GM19372 (cell line): ENCODE results near the gene FITM1.

ENCODE experiments used
- ATAC-seq: cut with Tn5 transposase; IDR thresholded peaks from one replicate; pipeline ENCODE4 v1.9.1; 2021; ENCODE audit warnings: mild to moderate bottlenecking, low read depth, moderate library complexity; ENCODE audit not compliant: unreplicated experiment

Gene FITM1

GRCh38 chr14:24130380-24130716 is at the start of gene FITM1:
Gene FITM1, plus strand, starts transcription at chr14:24130659. Its CDS starts 905 bp downstream, at chr14:24131564.
- ATAC-seq, result no peak

- ATAC-seq, result peak; percentile 86
Observed at GRCh38 chr14:24080888-24081738, 49.3 kb upstream of the FITM1 start.

GRCh38 chr14:24081739-24082211 is 48.7 kb upstream of the FITM1 start:
- ATAC-seq, result no peak

GRCh38 chr14:24082411-24083080 is 47.9 kb upstream of the FITM1 start:
- ATAC-seq, result no peak

GRCh38 chr14:24083462-24083861 is 47.0 kb upstream of the FITM1 start:
- ATAC-seq, result no peak

- no peak for ATAC-seq
Observed at GRCh38 chr14:24084440-24084839, 46.0 kb upstream of the FITM1 start.

GRCh38 chr14:24085215-24085614 is 45.2 kb upstream of the FITM1 start:
- no peak for ATAC-seq

- no peak for ATAC-seq
Observed at GRCh38 chr14:24086193-24086955, 44.1 kb upstream of the FITM1 start.

- no peak for ATAC-seq
Observed at GRCh38 chr14:24087004-24087403, 43.5 kb upstream of the FITM1 start.

GRCh38 chr14:24088095-24088494 is 42.4 kb upstream of the FITM1 start:
- ATAC-seq, result no peak

- ATAC-seq, result no peak
Observed at GRCh38 chr14:24089890-24090289, 40.6 kb upstream of the FITM1 start.

GRCh38 chr14:24092110-24092504 is 38.4 kb upstream of the FITM1 start:
- no peak for ATAC-seq

GRCh38 chr14:24092505-24093206 is 37.8 kb upstream of the FITM1 start:
- no peak for ATAC-seq

GRCh38 chr14:24093207-24093900 is 37.1 kb upstream of the FITM1 start:
- no peak for ATAC-seq

GRCh38 chr14:24093901-24094840 is 36.3 kb upstream of the FITM1 start, which contains the start of gene PCK2:
Gene PCK2, plus strand, starts transcription at chr14:24094311. Its CDS starts 95 bp downstream, at chr14:24094406.
- peak; percentile 47 for ATAC-seq

- ATAC-seq, result no peak
Observed at GRCh38 chr14:24094841-24095270, 35.6 kb upstream of the FITM1 start.

- peak; percentile 70 for ATAC-seq
Observed at GRCh38 chr14:24095271-24096068, 35.0 kb upstream of the FITM1 start.
